Measurements from ENCODE around the gene CHD9NB.

The CHD9NB gene

DNA sequence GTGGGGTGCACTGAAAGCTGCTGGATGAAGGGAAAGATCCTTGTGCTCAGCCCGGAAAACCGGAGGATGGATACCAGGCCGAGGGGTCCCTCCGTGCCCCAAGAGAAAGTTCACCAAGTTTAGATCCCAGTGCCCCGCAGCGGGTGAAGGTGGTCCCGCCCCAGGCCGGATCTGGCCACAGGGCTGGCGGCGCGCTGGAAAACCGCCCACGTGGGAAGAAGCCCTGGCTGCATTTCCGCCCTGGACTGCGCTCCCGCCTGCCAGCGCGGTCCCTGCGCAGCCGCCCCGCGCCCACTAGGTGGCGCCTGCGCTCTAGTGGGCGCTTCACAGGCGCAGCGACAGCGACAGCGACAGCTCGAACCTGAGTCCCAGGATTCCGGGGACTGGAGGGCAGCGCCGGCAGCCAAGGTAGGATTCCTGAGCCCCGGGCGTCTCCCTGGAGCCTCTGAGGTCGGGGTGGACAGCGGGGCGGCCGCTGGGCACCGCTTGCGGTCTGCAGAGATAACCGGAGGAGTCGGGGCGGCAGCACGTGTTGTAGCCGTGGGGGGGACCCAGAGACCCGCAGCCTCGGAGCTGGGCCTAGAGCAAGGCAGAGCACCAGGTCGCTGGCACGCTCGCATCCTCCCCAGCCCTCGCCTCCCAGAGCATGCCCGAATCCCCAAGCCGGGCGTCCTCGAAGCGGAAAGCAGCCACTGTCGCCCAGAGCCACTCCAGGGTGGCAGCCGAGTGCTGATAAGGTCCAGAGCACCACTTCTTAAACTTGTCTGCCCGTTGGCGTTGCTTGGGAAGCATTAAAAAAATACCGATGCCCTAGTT is 2.2 kb upstream of the CHD9NB start, which contains the start of gene CHD9 (continued):
- no peak for TF ChIP-seq ZBTB49 (tag by site-specific recombination; IDR thresholded peaks at IDR 0.05; ENCODE audit: low read depth)
- TF ChIP-seq ZFP37 (tag by site-specific recombination; IDR thresholded peaks at IDR 0.05), result peak; percentile 62; the same call in 1 of the 2 replicates
- 0 out of 2 replicates have a peak, but pooled peaks have one; percentile 10 for TF ChIP-seq ZNF362 (tag by site-specific recombination; IDR thresholded peaks at IDR 0.05)
- TF ChIP-seq PRDM10 (tag by site-specific recombination; IDR thresholded peaks at IDR 0.05), result peak; percentile 84
- TF ChIP-seq ZFHX2 (tag by site-specific recombination; conservative IDR thresholded peaks at IDR 0.05), result peak; percentile 70
- TF ChIP-seq ZBTB17 (tag by site-specific recombination; IDR thresholded peaks at IDR 0.05), result peak; percentile 64; the same call in 1 of the 2 replicates
- TF ChIP-seq MEIS1 (CRISPR knock-in tag; IDR thresholded peaks at IDR 0.05; ENCODE audit: borderline replicate concordance), result no peak
- TF ChIP-seq ZSCAN30 (tag by site-specific recombination; IDR thresholded peaks at IDR 0.05), result peak; percentile 92; the same call in 1 of the 2 replicates
- TF ChIP-seq, protein P1, sequence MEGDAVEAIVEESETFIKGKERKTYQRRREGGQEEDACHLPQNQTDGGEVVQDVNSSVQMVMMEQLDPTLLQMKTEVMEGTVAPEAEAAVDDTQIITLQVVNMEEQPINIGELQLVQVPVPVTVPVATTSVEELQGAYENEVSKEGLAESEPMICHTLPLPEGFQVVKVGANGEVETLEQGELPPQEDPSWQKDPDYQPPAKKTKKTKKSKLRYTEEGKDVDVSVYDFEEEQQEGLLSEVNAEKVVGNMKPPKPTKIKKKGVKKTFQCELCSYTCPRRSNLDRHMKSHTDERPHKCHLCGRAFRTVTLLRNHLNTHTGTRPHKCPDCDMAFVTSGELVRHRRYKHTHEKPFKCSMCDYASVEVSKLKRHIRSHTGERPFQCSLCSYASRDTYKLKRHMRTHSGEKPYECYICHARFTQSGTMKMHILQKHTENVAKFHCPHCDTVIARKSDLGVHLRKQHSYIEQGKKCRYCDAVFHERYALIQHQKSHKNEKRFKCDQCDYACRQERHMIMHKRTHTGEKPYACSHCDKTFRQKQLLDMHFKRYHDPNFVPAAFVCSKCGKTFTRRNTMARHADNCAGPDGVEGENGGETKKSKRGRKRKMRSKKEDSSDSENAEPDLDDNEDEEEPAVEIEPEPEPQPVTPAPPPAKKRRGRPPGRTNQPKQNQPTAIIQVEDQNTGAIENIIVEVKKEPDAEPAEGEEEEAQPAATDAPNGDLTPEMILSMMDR (tag by site-specific recombination; IDR thresholded peaks at IDR 0.05), result peak; percentile 99
- TF ChIP-seq ZIC2 (tag by site-specific recombination; IDR thresholded peaks at IDR 0.05), result peak; percentile 89
- TF ChIP-seq BCL11B (tag by site-specific recombination; IDR thresholded peaks at IDR 0.05; ENCODE audit: low read depth), result no peak
- TF ChIP-seq OSR2 (tag by site-specific recombination; IDR thresholded peaks at IDR 0.05), result no peak
- TF ChIP-seq, protein P2, sequence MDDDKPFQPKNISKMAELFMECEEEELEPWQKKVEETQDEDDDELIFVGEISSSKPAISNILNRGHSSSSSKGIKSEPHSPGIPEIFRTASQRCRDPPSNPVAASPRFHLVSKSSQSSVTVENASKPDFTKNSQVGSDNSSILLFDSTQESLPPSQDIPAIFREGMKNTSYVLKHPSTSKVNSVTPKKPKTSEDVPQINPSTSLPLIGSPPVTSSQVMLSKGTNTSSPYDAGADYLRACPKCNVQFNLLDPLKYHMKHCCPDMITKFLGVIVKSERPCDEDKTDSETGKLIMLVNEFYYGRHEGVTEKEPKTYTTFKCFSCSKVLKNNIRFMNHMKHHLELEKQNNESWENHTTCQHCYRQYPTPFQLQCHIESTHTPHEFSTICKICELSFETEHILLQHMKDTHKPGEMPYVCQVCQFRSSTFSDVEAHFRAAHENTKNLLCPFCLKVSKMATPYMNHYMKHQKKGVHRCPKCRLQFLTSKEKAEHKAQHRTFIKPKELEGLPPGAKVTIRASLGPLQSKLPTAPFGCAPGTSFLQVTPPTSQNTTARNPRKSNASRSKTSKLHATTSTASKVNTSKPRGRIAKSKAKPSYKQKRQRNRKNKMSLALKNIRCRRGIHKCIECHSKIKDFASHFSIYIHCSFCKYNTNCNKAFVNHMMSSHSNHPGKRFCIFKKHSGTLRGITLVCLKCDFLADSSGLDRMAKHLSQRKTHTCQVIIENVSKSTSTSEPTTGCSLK (tag by site-specific recombination; IDR thresholded peaks at IDR 0.05), result no peak
- TF ChIP-seq, protein P3, sequence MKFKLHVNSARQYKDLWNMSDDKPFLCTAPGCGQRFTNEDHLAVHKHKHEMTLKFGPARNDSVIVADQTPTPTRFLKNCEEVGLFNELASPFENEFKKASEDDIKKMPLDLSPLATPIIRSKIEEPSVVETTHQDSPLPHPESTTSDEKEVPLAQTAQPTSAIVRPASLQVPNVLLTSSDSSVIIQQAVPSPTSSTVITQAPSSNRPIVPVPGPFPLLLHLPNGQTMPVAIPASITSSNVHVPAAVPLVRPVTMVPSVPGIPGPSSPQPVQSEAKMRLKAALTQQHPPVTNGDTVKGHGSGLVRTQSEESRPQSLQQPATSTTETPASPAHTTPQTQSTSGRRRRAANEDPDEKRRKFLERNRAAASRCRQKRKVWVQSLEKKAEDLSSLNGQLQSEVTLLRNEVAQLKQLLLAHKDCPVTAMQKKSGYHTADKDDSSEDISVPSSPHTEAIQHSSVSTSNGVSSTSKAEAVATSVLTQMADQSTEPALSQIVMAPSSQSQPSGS (tag by site-specific recombination; IDR thresholded peaks at IDR 0.05; ENCODE audit: low read depth), result no peak
- TF ChIP-seq ZSCAN4 (tag by site-specific recombination; IDR thresholded peaks at IDR 0.05), result peak; percentile 21; the same call in 1 of the 2 replicates
- TF ChIP-seq ZNF518A (tag by site-specific recombination; conservative IDR thresholded peaks at IDR 0.05; ENCODE audit: low read depth), result peak; percentile 41; the same call in 1 of the 2 replicates
- no peak for TF ChIP-seq ZBTB1 (tag by site-specific recombination; IDR thresholded peaks at IDR 0.05)
- TF ChIP-seq KLF8 (tag by site-specific recombination; IDR thresholded peaks at IDR 0.05), result no peak

Measured in HEK293 (cell line).